ENCODE measurements around the gene WDPCP. TPM values are rescaled to one million over a fixed set of nuclear protein-coding genes. Genes with fewer than 3 reads are reported as not detected.
"Not testable (repeated sequence)": the region's sequence is repeated elsewhere in the genome, so short reads cannot be mapped to it uniquely, and the experiment has no call there.

Gene WDPCP
- total RNA-seq, 1 donor, result 16.3 TPM

DNA sequence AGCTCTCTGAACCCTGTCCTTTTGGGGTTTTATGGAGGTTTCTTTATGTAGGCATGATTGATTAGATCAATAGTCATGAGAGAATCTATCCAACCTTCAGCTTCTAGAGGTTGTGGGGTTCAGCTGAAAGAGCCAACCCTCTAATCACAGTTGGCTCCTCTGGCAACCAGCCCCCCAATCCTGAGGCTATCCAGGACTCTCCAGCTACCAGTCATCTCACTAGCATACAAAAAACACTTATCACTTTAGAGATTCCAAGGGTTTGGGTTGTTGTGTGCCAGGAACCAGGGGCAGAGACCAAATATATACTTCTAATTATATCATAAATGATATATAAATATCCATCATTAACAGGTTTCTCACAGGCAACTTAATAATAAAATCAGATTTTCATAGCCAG, 11.7 kb downstream of the WDPCP start:
- TF ChIP-seq, protein P1, sequence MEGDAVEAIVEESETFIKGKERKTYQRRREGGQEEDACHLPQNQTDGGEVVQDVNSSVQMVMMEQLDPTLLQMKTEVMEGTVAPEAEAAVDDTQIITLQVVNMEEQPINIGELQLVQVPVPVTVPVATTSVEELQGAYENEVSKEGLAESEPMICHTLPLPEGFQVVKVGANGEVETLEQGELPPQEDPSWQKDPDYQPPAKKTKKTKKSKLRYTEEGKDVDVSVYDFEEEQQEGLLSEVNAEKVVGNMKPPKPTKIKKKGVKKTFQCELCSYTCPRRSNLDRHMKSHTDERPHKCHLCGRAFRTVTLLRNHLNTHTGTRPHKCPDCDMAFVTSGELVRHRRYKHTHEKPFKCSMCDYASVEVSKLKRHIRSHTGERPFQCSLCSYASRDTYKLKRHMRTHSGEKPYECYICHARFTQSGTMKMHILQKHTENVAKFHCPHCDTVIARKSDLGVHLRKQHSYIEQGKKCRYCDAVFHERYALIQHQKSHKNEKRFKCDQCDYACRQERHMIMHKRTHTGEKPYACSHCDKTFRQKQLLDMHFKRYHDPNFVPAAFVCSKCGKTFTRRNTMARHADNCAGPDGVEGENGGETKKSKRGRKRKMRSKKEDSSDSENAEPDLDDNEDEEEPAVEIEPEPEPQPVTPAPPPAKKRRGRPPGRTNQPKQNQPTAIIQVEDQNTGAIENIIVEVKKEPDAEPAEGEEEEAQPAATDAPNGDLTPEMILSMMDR (IDR thresholded peaks at IDR 0.05; ENCODE audit: extremely low read depth, low read depth, low read length), result no peak
- Histone ChIP-seq H3K9me3 (ENCODE audit: low read depth, low read length) (no peaks in the 10 kb centered on the region), H2AFZ (ENCODE audit: low read length) (no peak overlapping the region), H3K4me3 (ENCODE audit: insufficient read depth, low read length) (no peak overlapping the region), H3K79me2 (ENCODE audit: insufficient read depth, low read length) (peaks cover 29% of the 10 kb centered on the region), H3K36me3 (ENCODE audit: insufficient read depth, low read length) (no peaks in the 10 kb centered on the region), H3K4me1 (ENCODE audit: insufficient read depth, low read length) (peaks cover under 1% of the 10 kb centered on the region), H4K20me1 (ENCODE audit: insufficient read depth, low read length) (no peaks in the 10 kb centered on the region), H3K27me3 (ENCODE audit: insufficient read depth, low read length) (no peaks in the 10 kb centered on the region), H3K27ac (ENCODE audit: low read depth, low read length) (no peak overlapping the region), H3K4me2 (ENCODE audit: insufficient read depth, low read length) (no peak overlapping the region)
- no peak for DNase-seq (ENCODE audit: insufficient read length, low spot score, missing footprints)

DNA sequence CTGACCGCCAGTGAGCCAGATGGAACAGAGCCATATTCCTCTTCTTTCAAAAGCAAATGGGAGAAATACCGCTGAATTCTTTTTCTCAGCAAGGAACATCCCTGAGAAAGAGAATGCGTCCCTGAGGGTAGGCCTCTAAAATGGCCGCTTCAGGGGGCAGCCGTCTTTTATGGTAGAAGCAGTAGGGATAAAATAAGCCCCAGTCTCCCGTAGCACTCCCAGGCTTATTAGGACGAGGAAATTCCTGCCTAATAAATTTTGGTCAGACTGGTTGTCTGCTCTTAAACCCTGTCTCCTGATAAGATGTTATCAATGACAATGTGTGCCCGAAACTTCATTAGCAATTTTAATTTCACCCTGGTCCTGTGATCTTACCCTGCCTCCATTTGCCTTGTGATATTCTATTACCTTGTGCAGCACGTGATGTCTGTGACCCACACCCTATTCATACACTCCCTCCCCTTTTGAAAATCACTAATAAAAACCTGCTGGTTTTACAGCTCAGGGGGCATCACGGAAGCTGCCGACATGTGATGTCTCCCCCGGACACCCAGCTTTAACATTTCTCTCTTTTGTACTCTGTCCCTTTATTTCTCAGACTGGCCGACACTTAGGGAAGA, 14.4 kb downstream of the WDPCP start:
- H3K27me3 ChIP-seq (ENCODE audit: insufficient read depth, low read length); H3K36me3 ChIP-seq (ENCODE audit: insufficient read depth, low read length); H3K4me3 ChIP-seq (ENCODE audit: insufficient read depth, low read length); H3K27ac ChIP-seq (ENCODE audit: low read depth, low read length); H3K4me1 ChIP-seq (ENCODE audit: insufficient read depth, low read length); H3K4me2 ChIP-seq (ENCODE audit: insufficient read depth, low read length); DNase-seq (ENCODE audit: insufficient read length, low spot score, missing footprints); H3K9me3 ChIP-seq (ENCODE audit: low read depth, low read length); H2AFZ ChIP-seq (ENCODE audit: low read length); H4K20me1 ChIP-seq (ENCODE audit: insufficient read depth, low read length): not testable (repeated sequence)
- peaks cover 14% of the 10 kb centered on the region for H3K79me2 ChIP-seq (ENCODE audit: insufficient read depth, low read length)

DNA sequence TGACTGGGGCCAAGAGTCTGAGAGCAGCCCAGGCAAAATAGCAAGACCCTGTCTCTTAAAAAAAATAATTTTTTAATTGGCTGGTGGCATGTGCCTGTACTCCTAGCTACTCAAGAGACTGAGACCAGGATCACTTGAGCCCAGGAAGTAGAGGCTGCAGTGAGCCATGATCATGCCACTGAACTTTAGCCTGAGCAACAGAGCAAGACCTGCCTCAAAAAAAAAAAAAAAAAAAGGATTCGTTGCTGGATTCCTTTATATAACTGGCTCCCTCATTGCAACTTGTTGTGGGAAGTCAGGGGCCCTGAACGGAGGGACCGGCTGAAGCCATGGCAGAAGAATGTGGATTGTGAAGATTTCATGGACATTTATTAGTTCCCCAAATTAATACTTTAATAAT, 15.3 kb downstream of the WDPCP start:
- not testable (repeated sequence) for H4K20me1 ChIP-seq (ENCODE audit: insufficient read depth, low read length); DNase-seq (ENCODE audit: insufficient read length, low spot score, missing footprints); H3K36me3 ChIP-seq (ENCODE audit: insufficient read depth, low read length); H3K27ac ChIP-seq (ENCODE audit: low read depth, low read length); H3K4me3 ChIP-seq (ENCODE audit: insufficient read depth, low read length); H2AFZ ChIP-seq (ENCODE audit: low read length); H3K4me2 ChIP-seq (ENCODE audit: insufficient read depth, low read length); H3K4me1 ChIP-seq (ENCODE audit: insufficient read depth, low read length); H3K9me3 ChIP-seq (ENCODE audit: low read depth, low read length); H3K27me3 ChIP-seq (ENCODE audit: insufficient read depth, low read length)
- H3K79me2 ChIP-seq (ENCODE audit: insufficient read depth, low read length), result peaks cover 11% of the 10 kb centered on the region

DNA sequence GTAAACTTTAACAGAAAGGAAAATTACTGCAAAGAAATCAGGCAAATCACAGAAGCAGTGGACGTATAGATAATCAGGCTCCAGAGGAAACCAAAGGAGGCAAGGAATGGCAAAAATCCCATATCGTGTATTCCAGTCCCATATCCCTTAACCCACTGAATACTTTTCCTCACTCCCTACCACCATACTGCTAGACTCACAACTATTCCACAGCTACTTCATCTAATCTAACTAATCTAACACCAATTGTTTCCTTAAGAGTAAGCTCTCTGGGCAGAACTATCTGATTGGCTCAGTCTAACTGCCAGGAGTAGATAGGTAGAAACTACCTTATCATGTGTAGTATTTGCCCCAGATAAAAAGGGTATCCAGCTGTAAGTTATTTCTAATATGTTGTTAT, 16.3 kb downstream of the WDPCP start:
- TF ChIP-seq, protein P1 (IDR thresholded peaks at IDR 0.05; ENCODE audit: extremely low read depth, low read depth, low read length), result no peak
- peaks cover 11% of the 10 kb centered on the region for H3K79me2 ChIP-seq (ENCODE audit: insufficient read depth, low read length)
- DNase-seq (ENCODE audit: insufficient read length, low spot score, missing footprints), result no peak
- no peak overlapping the region for H3K4me3 ChIP-seq (ENCODE audit: insufficient read depth, low read length)
- no peaks in the 10 kb centered on the region for H3K27me3 ChIP-seq (ENCODE audit: insufficient read depth, low read length)
- no peak overlapping the region for H2AFZ ChIP-seq (ENCODE audit: low read length)
- no peak overlapping the region for H3K27ac ChIP-seq (ENCODE audit: low read depth, low read length)
- no peaks in the 10 kb centered on the region for H4K20me1 ChIP-seq (ENCODE audit: insufficient read depth, low read length)
- H3K9me3 ChIP-seq (ENCODE audit: low read depth, low read length), result no peaks in the 10 kb centered on the region
- no peaks in the 10 kb centered on the region for H3K36me3 ChIP-seq (ENCODE audit: insufficient read depth, low read length)
- no peaks in the 10 kb centered on the region for H3K4me1 ChIP-seq (ENCODE audit: insufficient read depth, low read length)
- no peak overlapping the region for H3K4me2 ChIP-seq (ENCODE audit: insufficient read depth, low read length)

DNA sequence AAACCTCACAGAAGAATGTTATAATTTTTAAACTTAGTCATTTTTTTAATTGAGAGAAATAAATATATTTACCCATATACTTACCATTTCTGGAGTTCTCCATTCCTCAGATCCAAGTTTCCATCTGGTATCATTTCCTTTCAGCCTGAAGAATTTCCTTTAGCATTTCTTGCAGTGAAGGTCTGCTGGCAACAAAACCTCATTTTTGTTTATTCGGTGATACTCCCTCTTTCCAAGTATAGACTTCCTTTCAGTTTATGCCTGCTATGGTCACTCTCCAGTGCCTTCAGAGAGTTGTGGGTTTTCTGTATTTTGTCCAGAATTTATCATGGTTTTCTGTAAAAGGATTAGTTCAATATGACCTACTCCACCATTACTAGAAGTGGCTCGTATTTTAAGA, 17.0 kb downstream of the WDPCP start:
- Histone ChIP-seq H3K79me2 (ENCODE audit: insufficient read depth, low read length) (peaks cover 7% of the 10 kb centered on the region), H2AFZ (ENCODE audit: low read length) (no peak overlapping the region), H3K4me3 (ENCODE audit: insufficient read depth, low read length) (no peak overlapping the region), H3K36me3 (ENCODE audit: insufficient read depth, low read length) (no peaks in the 10 kb centered on the region), H3K4me2 (ENCODE audit: insufficient read depth, low read length) (no peak overlapping the region), H3K27ac (ENCODE audit: low read depth, low read length) (no peak overlapping the region), H3K4me1 (ENCODE audit: insufficient read depth, low read length) (no peaks in the 10 kb centered on the region), H4K20me1 (ENCODE audit: insufficient read depth, low read length) (no peaks in the 10 kb centered on the region), H3K9me3 (ENCODE audit: low read depth, low read length) (no peaks in the 10 kb centered on the region), H3K27me3 (ENCODE audit: insufficient read depth, low read length) (no peaks in the 10 kb centered on the region)
- no peak for DNase-seq (ENCODE audit: insufficient read length, low spot score, missing footprints)
- TF ChIP-seq, protein P1 (IDR thresholded peaks at IDR 0.05; ENCODE audit: extremely low read depth, low read depth, low read length), result no peak
